Loucy (cell line): ENCODE results near the gene THRAP3.

Experiments used
- H2AFZ ChIP-seq: fragments of 200-600 bp; sonication (generic); 2 replicates; pipeline ENCODE4 v1.6.0; 2016; ENCODE audit warnings: antibody characterized with exemption, mild to moderate bottlenecking, low read length, moderate library complexity
- H3F3A ChIP-seq: fragments of 200-600 bp; 2 replicates; pipeline ENCODE4 v1.6.0; 2016; ENCODE audit warnings: antibody characterized with exemption, low read depth, mild to moderate bottlenecking
- H3K27me3 ChIP-seq: fragments of 200-600 bp; sonication (generic); 2 replicates; pipeline ENCODE4 v1.6.1; 2014; ENCODE audit warnings: low read length, mild to moderate bottlenecking; ENCODE audit not compliant: insufficient read depth, poor library complexity, severe bottlenecking
- H3K36me3 ChIP-seq: fragments of 200-600 bp; sonication (generic); 2 replicates; pipeline ENCODE4 v1.6.1; 2016; ENCODE audit warnings: low read length; ENCODE audit not compliant: insufficient read depth
- H3K4me1 ChIP-seq: fragments of 200-600 bp; sonication (generic); 2 replicates; pipeline ENCODE4 v1.5.1; 2014; ENCODE audit warnings: low read length, mild to moderate bottlenecking; ENCODE audit not compliant: insufficient read depth, poor library complexity, severe bottlenecking
- H3K4me2 ChIP-seq: fragments of 200-600 bp; sonication (generic); 2 replicates; pipeline ENCODE4 v1.6.0; 2014; ENCODE audit warnings: antibody characterized with exemption, low read length, low read depth, mild to moderate bottlenecking; ENCODE audit not compliant: poor library complexity, severe bottlenecking
- H3K4me3 ChIP-seq: fragments of 200-600 bp; sonication (generic); 2 replicates; pipeline ENCODE4 v1.5.1; 2014; ENCODE audit warnings: low read length, mild to moderate bottlenecking, mixed read lengths; ENCODE audit not compliant: poor library complexity, severe bottlenecking
- H3K79me2 ChIP-seq: fragments of 200-600 bp; sonication (generic); 2 replicates; pipeline ENCODE4 v1.6.1; 2014; ENCODE audit warnings: low read length; ENCODE audit not compliant: insufficient read depth
- H3K9ac ChIP-seq: fragments of 200-600 bp; sonication (generic); 2 replicates; pipeline ENCODE4 v1.6.0; 2014; ENCODE audit warnings: mild to moderate bottlenecking, low read depth, low read length, moderate library complexity; ENCODE audit not compliant: poor library complexity, severe bottlenecking
- H3K9me2 ChIP-seq: fragments of 200-600 bp; sonication (generic); replicated peaks from 2 replicates; pipeline ENCODE4 v1.6.1; 2016; ENCODE audit warnings: low read depth, low read length, mixed read lengths
- H3K9me3 ChIP-seq: fragments of 200-600 bp; sonication (generic); 2 replicates; pipeline ENCODE4 v1.6.1; 2014; ENCODE audit warnings: mild to moderate bottlenecking, antibody characterized with exemption, low read length, low read depth; ENCODE audit not compliant: insufficient read depth
- H4K20me1 ChIP-seq: fragments of 200-600 bp; sonication (generic); 2 replicates; pipeline ENCODE4 v1.6.0; 2014; ENCODE audit warnings: antibody characterized with exemption, low read length, mild to moderate bottlenecking; ENCODE audit not compliant: insufficient read depth, poor library complexity, severe bottlenecking
- CTCF ChIP-seq: fragments of 200-600 bp; sonication (generic); conservative IDR thresholded peaks from 2 replicates; pipeline ENCODE4 v1.5.1; 2014; ENCODE audit warnings: mild to moderate bottlenecking, antibody characterized with exemption, low read length
- EZH2phosphoT487 ChIP-seq: fragments of 200-600 bp; IDR thresholded peaks from 2 replicates; pipeline ENCODE4 v1.6.1; 2018; ENCODE audit warnings: antibody characterized with exemption, mild to moderate bottlenecking, moderate library complexity, borderline replicate concordance

The THRAP3 gene

GRCh38 chr1:36279789-36280296 is 55.6 kb downstream of the THRAP3 start:
- no peak overlapping the region for H3K9ac ChIP-seq

GRCh38 chr1:36284061-36284460 is 59.8 kb downstream of the THRAP3 start:
- Histone ChIP-seq H3K27me3 (no peaks in the 10 kb centered on the region), H3K79me2 (peaks cover 20% of the 10 kb centered on the region; the same call in 1 of the 2 replicates), H3F3A (no peaks in the 10 kb centered on the region), H2AFZ (no peak overlapping the region), H4K20me1 (peaks cover 19% of the 10 kb centered on the region), H3K9me3 (no peaks in the 10 kb centered on the region), H3K4me3 (no peak overlapping the region), H3K4me1 (no peaks in the 10 kb centered on the region), H3K9ac (no peak overlapping the region), H3K4me2 (no peak overlapping the region), H3K36me3 (peaks cover 66% of the 10 kb centered on the region), H3K9me2 (no peaks in the 10 kb centered on the region)
- TF ChIP-seq EZH2phosphoT487 (no peak), CTCF (no peak)

More at GRCh38 chr1:36279789-36280296, 55.6 kb downstream of the THRAP3 start:
- no peaks in the 10 kb centered on the region for H3K4me1 ChIP-seq
- no peaks in the 10 kb centered on the region for H3K9me3 ChIP-seq
- peaks cover 35% of the 10 kb centered on the region for H3K36me3 ChIP-seq
- H3K4me2 ChIP-seq = no peak overlapping the region
- no peaks in the 10 kb centered on the region for H3K9me2 ChIP-seq
- TF ChIP-seq EZH2phosphoT487 (no peak), CTCF (no peak)
- H3K27me3 ChIP-seq = no peaks in the 10 kb centered on the region
- H4K20me1 ChIP-seq = peaks cover 12% of the 10 kb centered on the region
- no peak overlapping the region for H2AFZ ChIP-seq
- no peaks in the 10 kb centered on the region for H3F3A ChIP-seq
- H3K79me2 ChIP-seq = peaks cover 24% of the 10 kb centered on the region; the same call in 1 of the 2 replicates
- H3K4me3 ChIP-seq = no peak overlapping the region

GRCh38 chr1:36284517-36284916 is 60.3 kb downstream of the THRAP3 start:
- H3K4me1 ChIP-seq = no peaks in the 10 kb centered on the region
- no peaks in the 10 kb centered on the region for H3F3A ChIP-seq
- H3K4me3 ChIP-seq = no peak overlapping the region
- H3K36me3 ChIP-seq = peaks cover 71% of the 10 kb centered on the region
- H3K27me3 ChIP-seq = no peaks in the 10 kb centered on the region
- H3K9me2 ChIP-seq = no peaks in the 10 kb centered on the region
- H3K9ac ChIP-seq = no peak overlapping the region
- peaks cover 18% of the 10 kb centered on the region for H4K20me1 ChIP-seq
- peaks cover 20% of the 10 kb centered on the region; the same call in 1 of the 2 replicates for H3K79me2 ChIP-seq
- H2AFZ ChIP-seq = no peak overlapping the region
- no peak for TF ChIP-seq EZH2phosphoT487
- no peak for TF ChIP-seq CTCF
- H3K9me3 ChIP-seq = no peaks in the 10 kb centered on the region
- H3K4me2 ChIP-seq = no peak overlapping the region
